IMR-90 (cell line): ENCODE data around the gene HYAL2. TPM values are rescaled to one million over a fixed set of nuclear protein-coding genes. Genes with fewer than 3 reads are reported as not detected.

ENCODE experiments used
- ATAC-seq: fragments of 200-7000 bp; cut with Tn5 transposase; 2 replicates; pipeline ENCODE4 v1.9.1; 2020; ENCODE audit warnings: low read depth, mild to moderate bottlenecking, moderate library complexity
- BruUV-seq: library from RNA; stranded (reverse); fragments of 400-500 nt; replicated peaks from 2 replicates; lab custom pipeline; 2021; lab: Mats Ljungman, UMichigan
- CTCF ChIA-PET: fragments of 300-600 bp; formaldehyde crosslinking; extraction: SDS; loops from one replicate; lab custom pipeline; 2021; ENCODE audit warnings: antibody characterized with exemption; lab: Yijun Ruan, JAX
- POLR2A ChIA-PET: fragments of 300-600 bp; sonication (Branson Sonifier 250); formaldehyde crosslinking; loops from one replicate; lab custom pipeline; 2022; ENCODE audit warnings: antibody characterized with exemption; ENCODE audit not compliant: unreplicated experiment; lab: Charles Lee
- DNase-seq: peaks from one replicate; pipeline ENCODE4 v3.0.0; 2013
- H2AFZ ChIP-seq: replicated peaks from 2 replicates; pipeline ENCODE3; 2013; ENCODE audit warnings: low read length, mild to moderate bottlenecking; ENCODE audit not compliant: poor library complexity
- H2AK5ac ChIP-seq: 2 replicates; pipeline ENCODE4 v1.6.1; 2013; ENCODE audit warnings: low read depth, low read length, inconsistent platforms
- H2AK9ac ChIP-seq: replicated peaks from 2 replicates; pipeline ENCODE3; 2013; ENCODE audit warnings: mild to moderate bottlenecking, low read depth, low read length, moderate library complexity; ENCODE audit not compliant: poor library complexity
- H2BK120ac ChIP-seq: 2 replicates; pipeline ENCODE4 v1.6.1; 2013; ENCODE audit warnings: low read depth, low read length, inconsistent platforms
- H2BK15ac ChIP-seq: 3 replicates; pipeline ENCODE4 v1.6.1; 2013; ENCODE audit warnings: low read depth, low read length, inconsistent platforms
- H2BK20ac ChIP-seq: 2 replicates; pipeline ENCODE4 v1.6.1; 2013; ENCODE audit warnings: low read depth, mild to moderate bottlenecking, inconsistent platforms, low read length, moderate library complexity
- H2BK5ac ChIP-seq: 2 replicates; pipeline ENCODE4 v1.6.1; 2013; ENCODE audit warnings: mild to moderate bottlenecking, low read depth, low read length, inconsistent platforms; ENCODE audit not compliant: poor library complexity, severe bottlenecking
- H3K14ac ChIP-seq: replicated peaks from 2 replicates; pipeline ENCODE4 v1.6.1; 2013; ENCODE audit warnings: low read depth, low read length, inconsistent platforms
- H3K18ac ChIP-seq: 2 replicates; pipeline ENCODE4 v1.6.1; 2013; ENCODE audit warnings: low read depth, low read length, control low read depth
- H3K23ac ChIP-seq: 2 replicates; pipeline ENCODE4 v1.6.1; 2013; ENCODE audit warnings: low read depth, low read length, inconsistent platforms
- H3K27ac ChIP-seq: 2 replicates; pipeline ENCODE4 v1.5.1; 2013; ENCODE audit warnings: mild to moderate bottlenecking, control low read depth, low read length; ENCODE audit not compliant: insufficient read depth
- H3K27me3 ChIP-seq: 2 replicates; pipeline ENCODE4 v1.6.1; 2013; ENCODE audit warnings: low read length; ENCODE audit not compliant: control insufficient read depth, insufficient read depth
- H3K36me3 ChIP-seq: 2 replicates; pipeline ENCODE4 v1.6.1; 2013; ENCODE audit warnings: low read length, mixed read lengths; ENCODE audit not compliant: control insufficient read depth, insufficient read depth
- H3K4ac ChIP-seq: 2 replicates; pipeline ENCODE4 v1.6.1; 2013; ENCODE audit warnings: low read depth, low read length, inconsistent platforms
- H3K4me1 ChIP-seq: 2 replicates; pipeline ENCODE4 v1.6.1; 2013; ENCODE audit warnings: low read length, mixed read lengths; ENCODE audit not compliant: control insufficient read depth, insufficient read depth
- H3K4me2 ChIP-seq: 2 replicates; pipeline ENCODE4 v1.6.1; 2013; ENCODE audit warnings: low read depth, mild to moderate bottlenecking, control low read depth, low read length, moderate library complexity
- H3K4me3 ChIP-seq: 2 replicates; pipeline ENCODE4 v1.5.1; 2013; ENCODE audit warnings: low read depth, mild to moderate bottlenecking, control low read depth, low read length, moderate library complexity; ENCODE audit not compliant: insufficient read depth
- H3K56ac ChIP-seq: 2 replicates; pipeline ENCODE4 v1.6.1; 2013; ENCODE audit warnings: low read length, inconsistent platforms; ENCODE audit not compliant: insufficient read depth; ENCODE audit errors: extremely low read depth
- H3K79me1 ChIP-seq, 2 experiments: 2 replicates each; pipeline ENCODE4 v1.6.1; 2013; ENCODE audit warnings: low read length in 2 of 2, inconsistent platforms in 1 of 2, low read depth in 1 of 2
- H3K9ac ChIP-seq: 2 replicates; pipeline ENCODE4 v1.6.1; 2013; ENCODE audit warnings: low read depth, low read length, control low read depth
- H3K9me1 ChIP-seq: 2 replicates; pipeline ENCODE4 v1.6.1; 2013; ENCODE audit warnings: low read length, inconsistent platforms; ENCODE audit not compliant: insufficient read depth
- H3K9me3 ChIP-seq: 2 replicates; pipeline ENCODE4 v1.6.1; 2013; ENCODE audit warnings: low read length; ENCODE audit not compliant: control insufficient read depth, insufficient read depth
- H4K20me1 ChIP-seq: 2 replicates; pipeline ENCODE4 v1.6.1; 2013; ENCODE audit warnings: low read length, inconsistent platforms; ENCODE audit not compliant: insufficient read depth
- H4K5ac ChIP-seq: 2 replicates; pipeline ENCODE4 v1.6.1; 2013; ENCODE audit warnings: mild to moderate bottlenecking, low read depth, low read length, control low read depth
- H4K8ac ChIP-seq, 2 experiments: 2 replicates each; pipeline ENCODE4 v1.6.1; 2013; ENCODE audit warnings: low read depth in 2 of 2, low read length in 2 of 2, control low read depth in 1 of 2, inconsistent platforms in 1 of 2
- H4K91ac ChIP-seq: 2 replicates; pipeline ENCODE4 v1.6.1; 2013; ENCODE audit warnings: low read depth, low read length, inconsistent platforms; ENCODE audit not compliant: insufficient read depth
- BHLHE40 ChIP-seq: fragments of 150-350 bp; IDR thresholded peaks from 2 replicates; pipeline ENCODE4 v1.6.1; 2016; ENCODE audit warnings: mild to moderate bottlenecking, low read depth, low read length
- CEBPB ChIP-seq: IDR thresholded peaks from 2 replicates; pipeline ENCODE4 v1.6.1; 2012; ENCODE audit warnings: low read depth, low read length, improper control_type of control experiment
- CHD1 ChIP-seq: IDR thresholded peaks from 2 replicates; pipeline ENCODE4 v1.6.1; 2012; ENCODE audit warnings: low read depth, low read length, improper control_type of control experiment
- FOS ChIP-seq: fragments of 150-350 bp; IDR thresholded peaks from 2 replicates; pipeline ENCODE4 v1.6.1; 2016; ENCODE audit warnings: low read depth, low read length
- MAFK ChIP-seq: IDR thresholded peaks from 2 replicates; pipeline ENCODE4 v1.6.1; 2012; ENCODE audit warnings: low read depth, low read length, improper control_type of control experiment
- MAZ ChIP-seq: IDR thresholded peaks from 2 replicates; pipeline ENCODE4 v1.6.1; 2012; ENCODE audit warnings: low read depth, mild to moderate bottlenecking, low read length, improper control_type of control experiment, moderate library complexity, borderline replicate concordance
- MXI1 ChIP-seq: IDR thresholded peaks from 2 replicates; pipeline ENCODE4 v1.6.1; 2012; ENCODE audit warnings: low read depth, mild to moderate bottlenecking, low read length, moderate library complexity, borderline replicate concordance
- NFE2L2 ChIP-seq: fragments of 150-350 bp; IDR thresholded peaks from 2 replicates; pipeline ENCODE4 v1.6.1; 2016; ENCODE audit warnings: low read depth, mild to moderate bottlenecking, low read length
- POLR2A ChIP-seq: IDR thresholded peaks from 2 replicates; pipeline ENCODE4 v1.6.1; 2012; ENCODE audit warnings: mild to moderate bottlenecking, low read depth, low read length
- RAD21 ChIP-seq: IDR thresholded peaks from 2 replicates; pipeline ENCODE4 v1.6.1; 2012; ENCODE audit warnings: low read length, improper control_type of control experiment
- RCOR1 ChIP-seq: IDR thresholded peaks from 2 replicates; pipeline ENCODE4 v1.6.1; 2012; ENCODE audit warnings: mild to moderate bottlenecking, low read length, improper control_type of control experiment; ENCODE audit not compliant: insufficient replicate concordance
- RFX5 ChIP-seq: IDR thresholded peaks from 2 replicates; pipeline ENCODE4 v1.8.0; 2012; ENCODE audit warnings: low read depth, mild to moderate bottlenecking, low read length, moderate library complexity
- SMC3 ChIP-seq: fragments of 150-350 bp; IDR thresholded peaks from 2 replicates; pipeline ENCODE4 v1.6.1; 2016; ENCODE audit warnings: low read depth, mild to moderate bottlenecking, antibody characterized with exemption, low read length, moderate library complexity
- WGBS, 2 experiments: methylation state at CpG; one replicate each; pipeline versions ENCODE4 v1.1.5 to v1.1.7; 2013; ENCODE audit warnings: missing lambda C conversion rate in 2 of 2; ENCODE audit not compliant: insufficient read length in 1 of 2; ENCODE audit errors: extremely low coverage in 2 of 2; 5-methylcytosine and 5-hydroxymethylcytosine counted together
- dilution Hi-C: fragments of 300-500 bp; cut with HindIII; formaldehyde crosslinking; loops from one replicate; pipeline ENCODE4 v1.14.3; 2018; ENCODE audit warnings: low sequenced_read_pairs; ENCODE audit not compliant: unreplicated experiment
- in situ Hi-C: fragments of 300-500 bp; cut with MboI; formaldehyde crosslinking; loops from 3 replicates; pipeline ENCODE4 v1.14.3; 2019; ENCODE audit warnings: low sequenced_read_pairs, inconsistent platforms, mixed read lengths
- intact Hi-C: fragments of 100-400 bp; cut with micrococcal nuclease; formaldehyde crosslinking; loops from 2 replicates; pipeline ENCODE4 v1.10.0; 2022
- polyA plus RNA-seq, 3 experiments: library from polyadenylated mRNA; depleted of rRNA; stranded (reverse); fragments of >200 nt; gene quantifications; 2 replicates each; pipeline ENCODE4 v1.2.3, GENCODE V29; 2012; ENCODE audit warnings: low replicate concordance in 1 of 3
- total RNA-seq: library from RNA; depleted of rRNA; stranded (reverse); fragments of >200 nt; gene quantifications from 2 replicates; pipeline ENCODE4 v1.2.3, GENCODE V29; 2012
- TF ChIP-seq, protein P1 (sequence below): conservative IDR thresholded peaks from 2 replicates; pipeline ENCODE4 v1.5.1; 2012; ENCODE audit warnings: mild to moderate bottlenecking, low read depth, low read length, improper control_type of control experiment
- TF ChIP-seq, protein P2 (sequence below): fragments of 150-350 bp; IDR thresholded peaks from 2 replicates; pipeline ENCODE4 v1.6.1; 2017; ENCODE audit warnings: mild to moderate bottlenecking, antibody characterized with exemption, low read length, low read depth
- TF ChIP-seq, protein P3 (sequence below): fragments of 150-350 bp; IDR thresholded peaks from 2 replicates; pipeline ENCODE4 v1.6.1; 2016; ENCODE audit warnings: low read depth, mild to moderate bottlenecking, low read length, moderate library complexity, borderline replicate concordance

The HYAL2 gene
- total and polyA plus RNA-seq, 2 of the 4 experiments (the other 2 are of a cell fraction), result 56.8 to 104 TPM

- CTCF ChIA-PET, result interaction anchor here (0.6 kb wide), 1 partner anchor 197 kb away, joined by 5 read pairs; no protein-coding TSS in a partner anchor
Observed at GRCh38 chr3:50345008-50345407, 22.5 kb upstream of the HYAL2 start.

More at GRCh38 chr3:50345008-50345407, 22.5 kb upstream of the HYAL2 start:
- in situ Hi-C loops (loop anchor here (5.0 to 25.0 kb wide), 4 partner anchors 202 to 1817 kb away; partner anchors contain the start of genes ABHD14B, GPR62, MANF and PCBP4), intact Hi-C loops (loop anchor here (5.0 kb wide), 1 partner anchor 1042 kb away; the partner anchor contains the start of gene MANF), dilution Hi-C loops (no loop called here)
- DNase-seq, result no peak
- H2BK120ac ChIP-seq, result no peak overlapping the region
- peak overlapping the region; percentile 95 for H2AFZ ChIP-seq
- H4K20me1 ChIP-seq, result peaks cover 2% of the 10 kb centered on the region
- TF ChIP-seq, protein P1, sequence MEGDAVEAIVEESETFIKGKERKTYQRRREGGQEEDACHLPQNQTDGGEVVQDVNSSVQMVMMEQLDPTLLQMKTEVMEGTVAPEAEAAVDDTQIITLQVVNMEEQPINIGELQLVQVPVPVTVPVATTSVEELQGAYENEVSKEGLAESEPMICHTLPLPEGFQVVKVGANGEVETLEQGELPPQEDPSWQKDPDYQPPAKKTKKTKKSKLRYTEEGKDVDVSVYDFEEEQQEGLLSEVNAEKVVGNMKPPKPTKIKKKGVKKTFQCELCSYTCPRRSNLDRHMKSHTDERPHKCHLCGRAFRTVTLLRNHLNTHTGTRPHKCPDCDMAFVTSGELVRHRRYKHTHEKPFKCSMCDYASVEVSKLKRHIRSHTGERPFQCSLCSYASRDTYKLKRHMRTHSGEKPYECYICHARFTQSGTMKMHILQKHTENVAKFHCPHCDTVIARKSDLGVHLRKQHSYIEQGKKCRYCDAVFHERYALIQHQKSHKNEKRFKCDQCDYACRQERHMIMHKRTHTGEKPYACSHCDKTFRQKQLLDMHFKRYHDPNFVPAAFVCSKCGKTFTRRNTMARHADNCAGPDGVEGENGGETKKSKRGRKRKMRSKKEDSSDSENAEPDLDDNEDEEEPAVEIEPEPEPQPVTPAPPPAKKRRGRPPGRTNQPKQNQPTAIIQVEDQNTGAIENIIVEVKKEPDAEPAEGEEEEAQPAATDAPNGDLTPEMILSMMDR, result no peak
- no peak for TF ChIP-seq CHD1
- TF ChIP-seq RAD21, result no peak
- no peak for TF ChIP-seq MAZ
- TF ChIP-seq, protein P2, sequence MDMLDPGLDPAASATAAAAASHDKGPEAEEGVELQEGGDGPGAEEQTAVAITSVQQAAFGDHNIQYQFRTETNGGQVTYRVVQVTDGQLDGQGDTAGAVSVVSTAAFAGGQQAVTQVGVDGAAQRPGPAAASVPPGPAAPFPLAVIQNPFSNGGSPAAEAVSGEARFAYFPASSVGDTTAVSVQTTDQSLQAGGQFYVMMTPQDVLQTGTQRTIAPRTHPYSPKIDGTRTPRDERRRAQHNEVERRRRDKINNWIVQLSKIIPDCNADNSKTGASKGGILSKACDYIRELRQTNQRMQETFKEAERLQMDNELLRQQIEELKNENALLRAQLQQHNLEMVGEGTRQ, result no peak
- no peak for TF ChIP-seq FOS
- TF ChIP-seq RFX5, result no peak
- TF ChIP-seq POLR2A, result no peak
- no peak for TF ChIP-seq MAFK
- TF ChIP-seq RCOR1, result no peak
- no peak for TF ChIP-seq MXI1
- no peak for TF ChIP-seq NFE2L2
- TF ChIP-seq BHLHE40, result no peak
- TF ChIP-seq, protein P3, sequence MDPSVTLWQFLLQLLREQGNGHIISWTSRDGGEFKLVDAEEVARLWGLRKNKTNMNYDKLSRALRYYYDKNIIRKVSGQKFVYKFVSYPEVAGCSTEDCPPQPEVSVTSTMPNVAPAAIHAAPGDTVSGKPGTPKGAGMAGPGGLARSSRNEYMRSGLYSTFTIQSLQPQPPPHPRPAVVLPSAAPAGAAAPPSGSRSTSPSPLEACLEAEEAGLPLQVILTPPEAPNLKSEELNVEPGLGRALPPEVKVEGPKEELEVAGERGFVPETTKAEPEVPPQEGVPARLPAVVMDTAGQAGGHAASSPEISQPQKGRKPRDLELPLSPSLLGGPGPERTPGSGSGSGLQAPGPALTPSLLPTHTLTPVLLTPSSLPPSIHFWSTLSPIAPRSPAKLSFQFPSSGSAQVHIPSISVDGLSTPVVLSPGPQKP, result no peak
- TF ChIP-seq CEBPB, result no peak
- TF ChIP-seq SMC3, result no peak
- H4K8ac ChIP-seq, result no peak overlapping the region
- no peak for ATAC-seq
- no peak overlapping the region for H3K18ac ChIP-seq
- peak overlapping the region; percentile 99 for H3K4me2 ChIP-seq
- POLR2A ChIA-PET, result no interaction called here
- peaks cover 9% of the 10 kb centered on the region; the same call in 1 of the 2 replicates for H3K36me3 ChIP-seq
- no peak overlapping the region for H4K5ac ChIP-seq
- H3K9me1 ChIP-seq, result no peaks in the 10 kb centered on the region; the same call in none of the 2 replicates
- H3K9ac ChIP-seq, result no peak overlapping the region
- no peak overlapping the region for H4K91ac ChIP-seq
- H3K27ac ChIP-seq, result no peak overlapping the region
- H3K56ac ChIP-seq, result no peak overlapping the region
- H2AK9ac ChIP-seq, result no peak overlapping the region
- H2AK5ac ChIP-seq, result no peak overlapping the region
- no peaks in the 10 kb centered on the region for H3K27me3 ChIP-seq
- H3K9me3 ChIP-seq, result no peaks in the 10 kb centered on the region
- peak overlapping the region; percentile 48; the same call in 1 of the 2 replicates for H3K4me3 ChIP-seq
- no TSS peak for BruUV-seq
- no peak overlapping the region for H2BK15ac ChIP-seq
- WGBS, 2 experiments, result 100% methylated on average over 1 of the region's 8 CpGs; no CpG with 5 or more reads in 1 of the 2 experiments
- no peak overlapping the region for H3K14ac ChIP-seq
- no peak overlapping the region for H3K23ac ChIP-seq
- H3K4ac ChIP-seq, result no peak overlapping the region
- H3K4me1 ChIP-seq, result peaks cover 15% of the 10 kb centered on the region
- peaks cover 9 to 20% of the 10 kb centered on the region in 2 experiments for H3K79me1 ChIP-seq
- H2BK20ac ChIP-seq, result no peak overlapping the region
- H2BK5ac ChIP-seq, result no peak overlapping the region
